ENCODE results near the gene TNRC6C. TPM values are rescaled to one million over a fixed set of nuclear protein-coding genes. Genes with fewer than 3 reads are reported as not detected.

TNRC6C gene
- total and polyA plus RNA-seq, 7 donors, result 1.2 to 22.4 (median 11.4) TPM

- H3K9me3 ChIP-seq, result no peaks in the 10 kb centered on the region
- intact Hi-C loops (cut with DNase I), result no loop called here
- H3K36me3 ChIP-seq (ENCODE audit: insufficient read depth in 1 of 2, low read depth in 1 of 2), result peaks cover 0 to 21% of the 10 kb centered on the region in 2 donors
- H3K27ac ChIP-seq, result no peak overlapping the region
- no peak overlapping the region for H3K4me3 ChIP-seq
- H3K4me1 ChIP-seq, result peaks cover 44% of the 10 kb centered on the region
- TF ChIP-seq, protein P1, sequence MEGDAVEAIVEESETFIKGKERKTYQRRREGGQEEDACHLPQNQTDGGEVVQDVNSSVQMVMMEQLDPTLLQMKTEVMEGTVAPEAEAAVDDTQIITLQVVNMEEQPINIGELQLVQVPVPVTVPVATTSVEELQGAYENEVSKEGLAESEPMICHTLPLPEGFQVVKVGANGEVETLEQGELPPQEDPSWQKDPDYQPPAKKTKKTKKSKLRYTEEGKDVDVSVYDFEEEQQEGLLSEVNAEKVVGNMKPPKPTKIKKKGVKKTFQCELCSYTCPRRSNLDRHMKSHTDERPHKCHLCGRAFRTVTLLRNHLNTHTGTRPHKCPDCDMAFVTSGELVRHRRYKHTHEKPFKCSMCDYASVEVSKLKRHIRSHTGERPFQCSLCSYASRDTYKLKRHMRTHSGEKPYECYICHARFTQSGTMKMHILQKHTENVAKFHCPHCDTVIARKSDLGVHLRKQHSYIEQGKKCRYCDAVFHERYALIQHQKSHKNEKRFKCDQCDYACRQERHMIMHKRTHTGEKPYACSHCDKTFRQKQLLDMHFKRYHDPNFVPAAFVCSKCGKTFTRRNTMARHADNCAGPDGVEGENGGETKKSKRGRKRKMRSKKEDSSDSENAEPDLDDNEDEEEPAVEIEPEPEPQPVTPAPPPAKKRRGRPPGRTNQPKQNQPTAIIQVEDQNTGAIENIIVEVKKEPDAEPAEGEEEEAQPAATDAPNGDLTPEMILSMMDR (IDR thresholded peaks at IDR 0.05), result no peak
- WGBS, 3 donors, result 45 to 50% (median 48%) methylated on average over 1 of the region's 1 CpG
- no peaks in the 10 kb centered on the region for H3K27me3 ChIP-seq (ENCODE audit: insufficient read depth in 3 of 3, low read length in 2 of 3)
- no peak for ATAC-seq
- DNase-seq, result no peak
Observed at GRCh38 chr17:78029697-78030096, 71.2 kb downstream of the TNRC6C start.

GRCh38 chr17:78031435-78031834 is 72.9 kb downstream of the TNRC6C start:
- Histone ChIP-seq H3K27me3 (ENCODE audit: insufficient read depth in 3 of 3, low read length in 2 of 3) (no peaks in the 10 kb centered on the region), H3K36me3 (ENCODE audit: insufficient read depth in 1 of 2, low read depth in 1 of 2) (peaks cover 0 to 21% of the 10 kb centered on the region in 2 donors), H3K4me1 (peaks cover 42% of the 10 kb centered on the region), H3K9me3 (no peaks in the 10 kb centered on the region), H3K27ac (no peak overlapping the region), H3K4me3 (no peak overlapping the region)
- 88 to 94% (median 91%) methylated on average over 8 of the region's 8 CpGs for WGBS, 3 donors
- ATAC-seq (no peak), DNase-seq (no peak)
- intact Hi-C loops (cut with DNase I), result no loop called here
- TF ChIP-seq, protein P1 (IDR thresholded peaks at IDR 0.05), result no peak

DNA sequence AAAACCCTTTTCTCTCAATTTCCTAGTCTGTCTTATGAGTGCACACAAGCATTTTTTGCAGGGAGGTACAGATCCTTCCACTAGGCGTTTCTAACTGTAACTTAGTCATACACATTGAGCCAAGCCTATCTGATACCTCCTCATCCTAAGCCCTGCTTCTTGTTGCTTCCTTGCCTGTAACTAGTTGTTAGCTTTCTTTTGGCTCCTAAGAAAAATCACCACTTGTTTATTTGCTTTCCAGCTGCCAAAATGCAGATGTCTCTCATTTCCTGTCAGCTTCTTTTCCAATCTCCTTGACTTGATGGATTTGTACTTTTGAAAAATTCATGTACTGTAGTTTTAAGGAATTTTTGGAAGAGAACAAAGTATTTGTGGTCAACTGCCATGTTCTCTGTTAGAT is 73.7 kb downstream of the TNRC6C start:
- Histone ChIP-seq H3K4me3 (no peak overlapping the region), H3K9me3 (no peaks in the 10 kb centered on the region), H3K4me1 (peaks cover 35% of the 10 kb centered on the region), H3K27ac (no peak overlapping the region), H3K27me3 (ENCODE audit: insufficient read depth in 3 of 3, low read length in 2 of 3) (no peaks in the 10 kb centered on the region), H3K36me3 (ENCODE audit: insufficient read depth in 1 of 2, low read depth in 1 of 2) (peaks cover 0 to 24% of the 10 kb centered on the region in 2 donors)
- no peak for DNase-seq
- TF ChIP-seq, protein P1 (IDR thresholded peaks at IDR 0.05), result no peak
- intact Hi-C loops (cut with DNase I), result no loop called here
- 24 to 50% (median 30%) methylated on average over 1 of the region's 1 CpG for WGBS, 3 donors
- no peak for ATAC-seq

DNA sequence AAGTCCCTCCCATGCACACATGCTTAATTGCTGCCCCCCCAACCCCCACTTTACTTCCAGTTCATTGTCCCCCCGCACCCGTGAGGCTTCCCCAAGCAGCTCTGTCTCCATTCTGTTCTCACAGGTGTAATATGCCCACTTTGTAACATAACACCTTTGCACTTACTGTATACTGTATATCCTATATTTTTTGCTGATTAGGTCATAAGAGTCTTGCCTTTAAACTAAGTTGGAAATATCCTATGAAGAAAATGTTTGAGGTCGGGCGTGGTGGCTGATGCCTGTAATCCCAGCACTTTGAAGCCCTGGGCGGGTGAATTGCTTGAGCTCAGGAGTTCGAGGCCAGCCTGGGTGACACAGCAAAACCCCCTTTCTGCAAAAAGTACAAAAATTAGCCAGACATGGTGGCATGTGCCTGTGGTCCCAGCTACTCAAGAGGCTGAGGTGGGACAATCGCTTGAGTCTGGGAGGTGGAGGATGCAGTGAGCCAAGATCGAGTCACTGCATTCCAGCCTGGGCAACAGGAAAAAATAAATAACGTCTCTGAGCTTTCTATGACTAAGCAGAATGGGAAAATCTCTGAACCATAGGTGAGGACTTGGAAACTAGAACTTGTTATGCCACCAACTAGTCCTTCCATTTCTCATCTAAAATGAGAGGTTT is 76.1 kb downstream of the TNRC6C start:
- TF ChIP-seq, protein P1 (IDR thresholded peaks at IDR 0.05), result no peak
- ATAC-seq, result no peak
- no peak overlapping the region for H3K4me3 ChIP-seq
- H3K9me3 ChIP-seq, result no peaks in the 10 kb centered on the region
- no peak for DNase-seq
- peak overlapping the region; percentile 1 for H3K27ac ChIP-seq
- WGBS, 3 donors, result 84 to 88% (median 87%) methylated on average over 9 of the region's 9 CpGs
- peaks cover 39% of the 10 kb centered on the region for H3K4me1 ChIP-seq
- intact Hi-C loops (cut with DNase I), result no loop called here
- no peaks in the 10 kb centered on the region for H3K27me3 ChIP-seq (ENCODE audit: insufficient read depth in 3 of 3, low read length in 2 of 3)
- H3K36me3 ChIP-seq (ENCODE audit: insufficient read depth in 1 of 2, low read depth in 1 of 2), result peaks cover 0 to 29% of the 10 kb centered on the region in 2 donors

GRCh38 chr17:78037280-78037679 is 78.8 kb downstream of the TNRC6C start:
- H3K4me1 ChIP-seq, result peaks cover 47% of the 10 kb centered on the region
- no peaks in the 10 kb centered on the region for H3K27me3 ChIP-seq (ENCODE audit: insufficient read depth in 3 of 3, low read length in 2 of 3)
- 90 to 98% (median 91%) methylated on average over 7 of the region's 7 CpGs for WGBS, 3 donors
- H3K9me3 ChIP-seq, result no peaks in the 10 kb centered on the region
- TF ChIP-seq, protein P1 (IDR thresholded peaks at IDR 0.05), result no peak
- ATAC-seq (no peak), DNase-seq (no peak)
- peaks cover 0 to 18% of the 10 kb centered on the region in 2 donors for H3K36me3 ChIP-seq (ENCODE audit: insufficient read depth in 1 of 2, low read depth in 1 of 2)
- no peak overlapping the region for H3K4me3 ChIP-seq
- intact Hi-C loops (cut with DNase I), result no loop called here
- H3K27ac ChIP-seq, result peak overlapping the region; percentile 91

Data from psoas muscle (tissue), 8 donors.